Cortex of kidney (tissue), 1 donor: ENCODE results near the gene RAD51B.

ENCODE experiments used
- DNase-seq: peaks from one replicate; lab custom pipeline; 2025; lab: John Stamatoyannopoulos, UW

RAD51B gene

DNA sequence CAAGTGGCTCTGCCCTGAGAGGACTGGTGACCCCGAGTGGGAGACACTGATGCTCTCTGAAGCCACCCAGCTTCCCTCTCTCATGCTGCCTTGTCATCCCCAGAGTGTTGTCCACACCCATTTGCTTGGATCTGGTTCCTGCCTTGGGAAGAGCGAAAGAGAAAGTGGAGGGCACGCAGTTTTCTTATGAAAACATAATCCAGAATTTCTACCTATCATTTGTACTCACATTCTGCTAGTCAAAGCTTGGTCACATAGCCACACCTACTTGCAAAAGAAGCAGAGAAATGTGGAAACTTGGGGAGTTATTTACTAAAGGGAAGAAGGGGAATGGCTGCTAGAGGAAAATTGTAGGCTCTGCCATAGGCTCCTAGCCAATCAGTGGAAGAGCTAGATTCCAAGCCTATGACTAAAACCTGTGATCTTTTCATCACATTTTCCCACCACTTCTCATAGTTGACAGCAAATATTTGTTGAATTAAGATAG, 647.0 kb downstream of the RAD51B start:
- no peak for DNase-seq

DNA sequence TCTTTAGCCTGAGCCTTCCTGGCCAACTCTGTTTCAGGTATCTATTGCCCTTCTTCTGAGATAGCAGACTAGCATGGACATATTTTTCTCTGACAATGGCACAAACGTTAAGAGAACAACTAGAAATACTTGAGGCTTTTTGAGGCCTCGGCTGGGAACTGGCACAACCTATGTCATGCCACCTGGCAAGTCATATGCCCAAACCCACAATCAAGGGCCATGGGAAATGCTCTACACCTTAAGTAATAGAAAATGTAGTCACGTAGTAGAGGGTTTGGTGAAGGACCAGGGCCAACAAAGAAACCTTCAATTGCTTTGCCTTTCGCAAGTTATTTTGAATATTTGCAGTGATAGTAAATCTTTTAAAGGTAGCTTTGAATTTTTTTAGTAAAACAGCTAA, 647.8 kb downstream of the RAD51B start:
- DNase-seq = no peak

DNA sequence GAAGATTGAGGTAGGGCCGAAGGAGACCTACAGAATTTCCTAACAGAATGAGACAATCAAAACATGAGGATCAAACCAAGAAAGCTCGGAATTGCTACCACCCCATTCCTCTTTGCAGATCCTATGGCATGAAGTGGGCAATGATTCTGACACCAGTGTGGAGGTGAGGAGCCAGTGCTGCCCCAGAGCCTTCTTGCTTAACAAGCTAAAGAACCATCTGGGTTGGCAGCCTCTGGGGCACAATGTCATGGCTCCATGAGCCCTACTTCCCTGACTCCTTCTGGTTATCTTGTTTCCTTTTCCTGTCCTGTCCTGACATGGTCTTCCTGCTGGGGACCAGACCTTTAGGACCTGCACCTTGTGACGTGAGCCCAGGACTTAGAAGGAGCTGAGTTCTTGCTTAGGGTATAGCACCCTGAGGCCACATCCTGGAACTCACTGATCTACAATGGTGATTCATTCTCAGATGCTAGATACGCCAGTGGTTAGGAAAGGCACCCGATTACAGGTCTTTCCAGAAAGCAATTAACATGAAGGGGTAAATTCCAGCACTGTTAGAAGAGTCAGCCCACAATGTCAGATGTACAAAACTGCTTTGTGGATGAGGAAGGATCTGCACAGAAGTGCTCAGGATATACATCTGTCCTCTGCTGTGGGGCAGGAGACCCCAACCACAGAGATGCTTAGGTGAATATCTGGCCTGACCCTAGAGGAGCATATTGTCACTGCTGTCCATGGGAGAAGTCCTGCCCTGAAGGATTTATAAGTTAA, 649.0 kb downstream of the RAD51B start:
- DNase-seq = no peak

DNA sequence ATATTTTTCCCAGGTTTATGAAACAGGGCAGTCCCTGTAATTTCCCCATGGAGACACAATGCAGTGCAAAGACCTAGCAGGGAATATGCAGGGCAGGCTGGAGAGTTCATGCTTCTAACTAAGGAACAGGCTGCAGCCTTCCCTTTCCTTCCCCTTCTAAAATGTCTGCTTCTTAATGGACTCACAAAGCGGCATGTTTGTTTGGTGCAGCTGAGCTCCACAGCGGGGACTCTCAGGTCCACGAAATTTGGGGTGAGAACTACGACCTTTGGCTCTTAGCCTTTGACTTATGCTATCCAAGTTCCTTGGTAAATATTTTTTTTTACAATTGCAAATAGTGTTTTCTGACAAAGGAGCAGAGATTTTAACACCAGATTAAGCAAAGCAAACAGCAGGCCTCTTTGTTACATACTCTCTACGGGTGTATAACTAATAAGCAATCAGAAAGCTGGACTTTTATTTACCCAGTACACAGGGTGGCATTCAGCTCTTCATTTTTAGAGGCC, 649.7 kb downstream of the RAD51B start:
- no peak for DNase-seq

DNA sequence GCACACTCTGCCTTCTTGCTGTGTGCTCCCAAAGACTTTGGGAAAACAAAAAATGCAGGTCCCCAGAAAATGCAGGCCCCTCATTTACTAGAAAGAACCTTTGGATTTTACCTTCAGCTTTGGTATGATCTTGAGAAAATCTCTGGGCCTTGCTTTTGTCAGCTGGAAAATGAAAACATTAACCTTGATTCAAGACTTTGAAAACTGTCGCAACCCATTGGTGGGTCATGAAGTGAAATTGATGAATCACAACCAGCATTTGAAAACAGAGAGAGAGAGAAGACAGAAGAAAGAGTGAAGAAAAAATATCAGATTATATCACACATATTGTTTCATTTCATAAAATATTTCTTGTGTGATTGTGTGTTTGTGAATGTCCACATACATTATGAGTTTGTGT, 650.8 kb downstream of the RAD51B start:
- DNase-seq = no peak

DNA sequence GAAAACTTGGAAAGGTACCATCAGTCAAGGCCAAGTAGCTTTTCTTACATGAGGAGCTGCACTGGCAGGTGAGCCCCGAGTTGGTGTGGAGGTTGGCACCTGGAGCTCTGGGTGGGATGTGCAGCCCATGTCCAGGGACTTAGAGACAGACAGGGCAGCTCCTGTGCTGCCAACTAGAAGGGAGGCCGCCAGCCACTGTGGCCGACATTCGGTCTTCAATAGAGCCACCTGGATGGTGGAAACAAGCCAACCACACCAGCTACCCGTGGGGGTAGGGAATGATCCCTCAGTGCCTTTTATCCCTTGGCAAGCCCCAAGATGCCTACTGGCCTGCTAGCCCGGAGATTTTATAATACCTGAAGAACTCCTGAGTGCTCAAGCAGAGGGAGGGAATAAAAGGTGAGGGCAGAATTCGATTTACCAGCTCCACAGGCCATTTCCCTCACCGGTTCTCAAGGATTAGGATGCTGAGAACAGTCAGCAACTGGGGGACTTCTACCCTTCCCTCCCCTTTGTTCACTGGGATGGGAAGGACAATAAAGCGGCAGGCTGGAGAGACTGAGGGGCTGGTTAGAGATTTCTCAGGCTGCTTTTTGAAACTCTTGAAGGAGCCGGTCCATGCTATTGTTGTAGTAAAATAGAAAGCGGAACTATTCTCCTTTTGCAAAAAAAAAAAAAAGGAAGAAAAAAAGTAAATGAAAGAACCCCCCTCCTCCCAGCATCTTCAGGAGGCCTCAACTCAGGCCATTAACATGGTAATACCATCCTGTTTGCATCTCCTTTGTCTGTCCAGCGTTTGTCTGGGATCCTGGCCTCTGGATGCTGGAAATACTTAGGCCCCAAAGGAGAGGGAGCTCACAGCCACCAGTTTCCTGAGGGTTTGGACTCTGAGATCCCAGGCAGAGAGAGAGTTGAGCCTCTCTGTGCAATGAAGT, 651.7 kb downstream of the RAD51B start:
- DNase-seq = no peak

DNA sequence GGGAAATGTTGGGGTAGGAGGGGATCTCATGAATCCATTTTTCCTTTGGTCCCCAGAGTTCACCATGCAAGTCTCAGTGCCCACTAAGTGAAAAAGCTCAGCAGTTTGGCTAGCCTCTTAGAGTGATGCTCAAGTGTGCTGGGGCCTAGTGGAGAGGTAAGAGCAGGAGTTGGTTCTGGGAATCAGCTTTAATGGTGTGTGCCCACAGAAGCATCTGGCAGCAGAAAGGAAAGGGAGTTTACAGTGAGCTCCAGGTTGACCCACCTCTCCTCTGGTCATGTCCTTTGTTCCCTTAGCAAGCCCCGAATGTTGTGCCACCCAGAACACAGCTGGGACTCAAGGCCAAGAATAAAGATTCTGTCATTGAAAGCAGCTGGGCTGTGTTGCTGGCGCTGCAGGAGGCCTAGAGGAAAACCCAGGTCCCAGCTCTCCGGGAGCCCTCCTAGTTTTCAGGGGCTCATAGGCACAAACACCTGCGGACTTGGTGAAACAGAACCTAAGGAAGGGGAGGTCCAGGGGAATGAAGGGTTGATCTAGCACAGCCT, 652.5 kb downstream of the RAD51B start:
- no peak for DNase-seq

DNA sequence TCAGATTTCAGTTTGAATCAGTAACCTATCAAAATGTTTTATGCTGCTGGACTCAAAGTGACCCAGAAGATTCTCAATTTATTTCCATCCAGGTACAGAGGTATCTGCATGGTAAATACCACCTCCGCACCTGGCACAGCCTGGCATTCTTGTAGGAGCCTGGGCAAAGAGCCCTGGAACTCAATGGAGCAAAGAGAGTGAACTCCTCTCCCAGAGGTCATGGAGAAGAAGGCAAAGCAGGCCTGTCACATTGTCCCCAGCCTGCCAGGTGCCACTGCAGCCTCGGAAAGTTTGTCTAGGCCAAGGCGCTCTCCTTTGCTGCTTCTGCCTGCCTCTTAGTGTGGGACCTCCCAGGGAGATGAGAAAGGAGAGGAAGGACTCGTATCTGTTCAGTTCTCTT, 653.5 kb downstream of the RAD51B start:
- no peak for DNase-seq

DNA sequence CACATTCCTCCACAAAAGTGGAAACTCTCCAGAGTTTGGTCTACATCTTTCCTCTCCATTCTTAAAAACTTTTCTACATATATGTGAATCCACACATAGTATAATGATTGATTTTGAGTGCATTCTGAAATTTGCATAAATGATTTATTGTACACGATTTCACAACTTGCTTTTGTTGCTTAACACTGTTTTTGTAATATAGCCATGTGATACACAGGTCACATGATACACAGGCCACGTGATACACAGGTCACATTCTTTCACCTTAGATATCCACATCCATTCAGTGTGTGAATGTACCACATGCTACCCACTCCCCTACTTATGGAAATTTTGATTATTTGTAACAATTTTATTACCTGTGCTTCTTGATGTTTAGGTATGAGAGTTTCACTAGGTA, 654.2 kb downstream of the RAD51B start:
- no peak for DNase-seq

DNA sequence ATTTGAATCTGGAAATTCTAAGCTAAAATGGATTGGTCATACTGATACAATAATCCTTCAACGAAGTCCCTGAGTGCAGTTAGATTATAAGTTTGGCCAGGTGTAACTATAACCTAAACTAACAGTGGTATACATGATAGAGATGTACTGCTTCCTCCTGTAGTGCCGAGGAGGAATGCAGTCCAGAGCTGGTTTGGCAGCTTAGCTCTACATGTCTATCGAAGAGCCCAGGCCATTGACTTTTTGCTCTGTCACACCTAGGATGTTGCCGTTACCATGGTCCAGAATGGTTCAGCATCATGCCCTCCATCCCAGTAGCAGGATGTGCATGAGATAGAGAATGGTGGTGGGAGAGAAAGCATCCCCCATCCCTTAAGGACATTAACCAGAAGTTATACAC, 655.2 kb downstream of the RAD51B start:
- DNase-seq = no peak

DNA sequence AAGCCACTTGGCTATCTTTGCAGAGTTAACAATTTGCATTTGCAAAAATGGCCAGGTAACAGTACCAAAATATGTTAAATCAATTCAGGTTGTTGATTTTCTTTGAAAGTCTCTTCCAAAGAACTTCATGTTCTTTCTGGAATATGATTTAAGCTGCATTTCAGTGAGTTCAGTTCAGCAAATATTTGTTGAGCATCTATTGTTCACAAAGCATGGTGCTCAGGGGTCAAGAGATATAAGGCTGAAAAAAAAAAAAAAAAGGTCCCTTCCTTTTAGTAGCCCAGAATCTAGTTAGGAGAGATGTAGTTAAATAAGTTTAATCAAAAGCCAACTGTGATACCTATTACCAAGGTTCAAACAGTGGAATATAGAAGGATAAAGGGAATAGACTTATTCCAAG, 656.2 kb downstream of the RAD51B start:
- DNase-seq = no peak

DNA sequence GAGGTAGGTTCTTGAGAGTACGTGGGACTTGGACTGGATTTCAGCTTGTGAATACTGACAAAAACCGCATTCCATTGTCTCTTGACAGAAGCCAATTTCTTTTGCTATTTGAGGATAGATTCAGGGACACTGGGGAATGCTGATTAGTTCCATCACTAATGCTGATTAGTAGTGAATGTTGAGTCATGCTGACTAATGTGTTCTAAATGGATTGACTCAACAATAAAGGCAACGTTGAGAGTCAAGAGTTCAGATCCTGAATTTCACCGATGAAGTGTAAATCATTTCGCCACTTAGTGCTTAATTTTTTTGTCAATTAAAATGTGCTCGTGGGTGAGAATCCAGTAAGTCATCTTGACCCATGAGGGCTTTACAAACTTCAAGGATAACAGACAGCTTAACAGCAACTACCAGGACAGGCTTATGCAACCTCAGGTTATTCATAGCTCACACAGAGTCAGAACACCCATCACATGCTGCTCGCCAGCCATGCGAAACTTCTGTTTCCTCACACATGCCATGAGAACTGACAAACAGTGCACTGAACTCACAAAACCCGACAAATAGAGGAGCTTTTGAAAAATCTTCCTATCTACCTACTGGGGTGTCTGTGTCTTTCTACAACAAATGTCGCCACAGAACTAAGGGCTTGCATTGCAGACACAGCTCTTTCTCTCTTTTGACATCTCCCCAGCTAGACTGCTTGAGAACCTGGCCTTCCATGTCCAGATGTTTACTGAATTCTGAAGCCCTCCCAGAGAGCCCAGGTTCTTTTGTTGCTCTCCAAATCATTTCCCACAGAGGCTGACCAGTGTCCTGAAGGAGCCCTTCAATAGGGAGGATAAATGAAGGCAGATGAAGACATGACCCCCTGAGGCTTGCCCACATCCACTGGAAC, 656.9 kb downstream of the RAD51B start:
- DNase-seq = no peak

DNA sequence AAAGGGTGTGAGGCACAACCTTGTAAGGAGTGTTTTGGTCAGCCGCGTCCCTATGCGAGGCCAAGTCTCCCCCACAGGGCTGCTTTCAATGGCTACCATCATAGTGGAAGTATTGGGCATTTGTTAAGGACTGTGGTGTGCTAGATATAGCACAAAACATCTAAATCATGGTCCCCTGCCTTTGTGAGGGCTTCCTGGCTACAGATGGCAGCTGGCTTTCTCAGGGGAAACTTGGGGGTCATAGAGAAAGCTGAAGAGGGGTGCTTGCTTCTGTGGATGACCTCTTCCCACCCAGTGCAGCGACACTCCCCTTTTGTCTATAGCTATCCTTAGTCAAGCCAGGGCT, 657.5 kb downstream of the RAD51B start:
- DNase-seq = no peak

DNA sequence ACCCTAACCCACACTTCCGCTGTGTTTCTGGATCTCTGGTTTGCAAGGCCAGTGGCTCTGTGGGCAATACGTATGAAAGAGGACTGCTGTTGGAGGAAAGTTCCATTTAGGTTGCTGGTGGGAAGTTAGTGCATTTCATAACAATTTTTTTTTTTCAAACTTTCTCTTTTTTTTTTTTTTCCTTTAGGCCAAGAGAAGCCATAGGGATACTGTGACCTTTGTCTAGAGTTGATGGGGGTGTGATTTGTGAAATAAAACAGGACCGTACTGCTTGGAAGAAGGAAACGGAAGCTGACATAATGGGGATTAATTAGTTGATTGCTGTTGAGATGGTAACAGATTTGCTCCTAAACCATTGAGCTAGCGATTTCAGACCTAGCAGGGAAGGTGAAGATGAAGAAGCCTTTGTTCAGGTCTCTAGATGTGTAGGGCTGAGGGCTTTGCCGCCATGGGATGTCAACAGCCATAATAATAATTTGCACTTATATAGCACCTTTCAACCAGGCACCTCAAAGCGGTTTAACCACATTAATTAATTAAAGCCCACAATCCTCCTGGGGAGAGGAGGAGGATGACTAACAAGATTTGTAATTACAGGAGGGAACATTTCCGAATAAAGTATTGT, 658.0 kb downstream of the RAD51B start:
- DNase-seq = no peak

DNA sequence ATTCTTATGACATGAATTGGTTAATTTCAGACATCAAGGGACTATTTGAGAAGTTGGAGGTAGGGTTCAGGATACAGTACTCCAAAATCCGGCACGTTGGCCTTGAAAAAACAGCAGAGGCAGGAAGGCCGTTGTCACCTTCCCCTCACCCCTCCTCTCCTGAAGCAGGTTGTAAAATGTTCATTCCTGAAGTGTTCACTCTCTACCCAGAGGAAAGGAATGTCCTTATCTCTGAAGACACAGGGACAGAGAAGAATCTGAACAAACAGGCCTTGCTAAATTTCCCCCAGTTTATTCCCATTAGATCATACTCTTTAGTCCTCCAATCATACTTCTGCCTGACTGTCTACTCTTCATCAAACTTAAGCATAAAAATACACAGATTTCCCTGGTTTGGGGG, 659.7 kb downstream of the RAD51B start:
- DNase-seq = no peak

DNA sequence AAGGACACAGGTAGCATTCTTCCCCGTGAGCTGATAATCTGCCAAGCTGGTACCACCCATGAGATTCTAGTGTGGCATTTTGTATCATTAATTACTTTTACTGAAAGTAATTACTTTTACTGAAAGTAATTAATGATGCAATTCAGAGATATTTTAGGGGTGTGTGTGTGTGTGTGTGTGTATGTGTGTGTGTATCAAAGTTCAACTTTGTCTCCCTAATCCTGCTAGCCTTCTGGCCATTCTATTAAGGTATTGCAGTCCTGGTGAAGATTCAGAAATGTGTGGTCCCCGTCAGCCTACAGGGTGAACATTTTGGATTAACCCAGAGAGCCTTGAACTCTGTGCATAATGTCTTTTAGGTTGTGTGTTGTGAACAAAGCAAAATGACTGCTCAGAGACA, 662.4 kb downstream of the RAD51B start:
- no peak for DNase-seq

DNA sequence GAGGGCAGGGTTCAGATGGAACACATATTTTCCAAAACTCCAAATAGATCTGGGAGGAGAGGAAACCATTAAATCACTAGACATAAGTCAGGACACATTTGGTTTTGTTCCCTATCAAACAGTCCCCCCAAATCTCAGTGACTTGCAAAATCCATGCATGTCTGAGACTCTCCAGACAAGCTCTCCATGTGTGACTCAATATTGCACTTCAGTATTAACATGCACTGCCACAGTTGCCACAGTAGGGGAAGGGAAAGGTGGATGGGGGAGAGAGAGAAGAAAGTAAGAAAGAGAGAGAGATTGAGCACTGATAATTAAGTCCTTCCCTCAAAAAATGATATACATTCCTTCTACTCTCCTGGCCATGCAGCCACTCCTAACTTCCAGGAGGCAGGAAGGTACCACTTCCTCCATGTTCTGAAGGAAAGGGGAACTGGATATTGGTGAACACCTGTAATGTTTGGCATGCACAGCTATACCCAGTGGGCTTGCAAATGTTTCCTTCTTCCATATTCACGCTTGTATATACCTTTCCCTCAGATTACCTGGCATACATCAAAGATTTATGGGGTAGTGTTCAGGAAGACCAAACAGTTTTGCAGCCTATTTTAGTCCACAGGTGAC, 663.3 kb downstream of the RAD51B start:
- no peak for DNase-seq

DNA sequence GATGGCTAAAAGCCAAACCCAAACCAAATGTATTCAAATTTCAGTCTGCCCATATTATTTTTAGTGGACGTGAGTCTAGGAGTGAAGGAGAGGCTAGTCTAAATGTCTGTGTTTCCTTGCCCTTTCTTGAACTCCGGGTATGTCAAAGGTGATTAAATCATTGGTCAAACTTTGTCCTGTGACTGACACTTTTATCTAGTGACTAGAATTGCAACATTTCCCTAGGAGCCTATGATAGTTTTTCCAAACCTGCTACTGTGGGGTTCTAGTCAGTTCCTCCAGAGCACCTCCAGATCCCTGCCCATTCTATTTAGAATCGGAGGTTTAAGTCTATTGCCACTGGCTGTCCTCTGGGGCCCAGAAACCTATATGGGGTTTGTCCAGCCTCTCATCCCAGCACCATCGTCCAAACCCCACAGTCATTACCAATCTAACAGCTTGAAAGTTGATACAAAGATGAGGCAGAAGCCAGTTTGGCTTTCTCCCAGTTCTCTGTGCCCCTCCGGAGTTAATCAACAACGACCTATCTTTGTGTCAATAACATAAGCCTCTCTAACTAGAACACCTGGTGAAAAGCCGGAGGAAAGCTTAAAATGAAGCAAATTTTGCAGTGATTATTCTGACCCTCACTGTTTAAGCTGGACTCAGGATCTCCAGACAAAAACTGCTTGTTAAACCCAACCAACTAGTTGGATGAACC, 666.6 kb downstream of the RAD51B start:
- DNase-seq = no peak

DNA sequence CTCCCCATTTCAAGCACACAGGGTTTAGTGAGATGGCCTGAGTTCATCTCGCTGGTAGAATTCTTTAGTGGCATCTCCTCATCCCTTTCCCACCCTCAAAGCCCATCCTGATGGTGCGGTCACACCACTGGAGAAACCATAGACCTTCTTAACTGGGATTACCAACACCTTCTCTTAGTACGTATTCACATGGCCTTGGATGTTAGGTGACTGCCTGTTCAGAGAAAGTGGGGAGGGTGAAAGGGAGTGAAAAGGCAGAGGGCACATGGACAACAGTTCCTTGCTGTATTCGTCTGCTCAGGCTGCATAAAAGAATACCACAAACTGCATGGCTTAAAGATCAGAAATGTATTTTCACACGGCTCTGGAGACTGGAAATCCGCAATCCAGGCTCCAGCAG, 667.2 kb downstream of the RAD51B start:
- DNase-seq = no peak
